GM19099 (cell line): Measurements from ENCODE around the gene TAF4B.

ENCODE experiments used
- POLR2A ChIP-seq: IDR thresholded peaks from 3 replicates; pipeline ENCODE4 v1.6.1; 2011; ENCODE audit warnings: low read depth; ENCODE audit not compliant: insufficient read length; ENCODE audit errors: extremely low read depth

The TAF4B gene, protein sequence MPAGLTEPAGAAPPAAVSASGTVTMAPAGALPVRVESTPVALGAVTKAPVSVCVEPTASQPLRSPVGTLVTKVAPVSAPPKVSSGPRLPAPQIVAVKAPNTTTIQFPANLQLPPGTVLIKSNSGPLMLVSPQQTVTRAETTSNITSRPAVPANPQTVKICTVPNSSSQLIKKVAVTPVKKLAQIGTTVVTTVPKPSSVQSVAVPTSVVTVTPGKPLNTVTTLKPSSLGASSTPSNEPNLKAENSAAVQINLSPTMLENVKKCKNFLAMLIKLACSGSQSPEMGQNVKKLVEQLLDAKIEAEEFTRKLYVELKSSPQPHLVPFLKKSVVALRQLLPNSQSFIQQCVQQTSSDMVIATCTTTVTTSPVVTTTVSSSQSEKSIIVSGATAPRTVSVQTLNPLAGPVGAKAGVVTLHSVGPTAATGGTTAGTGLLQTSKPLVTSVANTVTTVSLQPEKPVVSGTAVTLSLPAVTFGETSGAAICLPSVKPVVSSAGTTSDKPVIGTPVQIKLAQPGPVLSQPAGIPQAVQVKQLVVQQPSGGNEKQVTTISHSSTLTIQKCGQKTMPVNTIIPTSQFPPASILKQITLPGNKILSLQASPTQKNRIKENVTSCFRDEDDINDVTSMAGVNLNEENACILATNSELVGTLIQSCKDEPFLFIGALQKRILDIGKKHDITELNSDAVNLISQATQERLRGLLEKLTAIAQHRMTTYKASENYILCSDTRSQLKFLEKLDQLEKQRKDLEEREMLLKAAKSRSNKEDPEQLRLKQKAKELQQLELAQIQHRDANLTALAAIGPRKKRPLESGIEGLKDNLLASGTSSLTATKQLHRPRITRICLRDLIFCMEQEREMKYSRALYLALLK

DNA sequence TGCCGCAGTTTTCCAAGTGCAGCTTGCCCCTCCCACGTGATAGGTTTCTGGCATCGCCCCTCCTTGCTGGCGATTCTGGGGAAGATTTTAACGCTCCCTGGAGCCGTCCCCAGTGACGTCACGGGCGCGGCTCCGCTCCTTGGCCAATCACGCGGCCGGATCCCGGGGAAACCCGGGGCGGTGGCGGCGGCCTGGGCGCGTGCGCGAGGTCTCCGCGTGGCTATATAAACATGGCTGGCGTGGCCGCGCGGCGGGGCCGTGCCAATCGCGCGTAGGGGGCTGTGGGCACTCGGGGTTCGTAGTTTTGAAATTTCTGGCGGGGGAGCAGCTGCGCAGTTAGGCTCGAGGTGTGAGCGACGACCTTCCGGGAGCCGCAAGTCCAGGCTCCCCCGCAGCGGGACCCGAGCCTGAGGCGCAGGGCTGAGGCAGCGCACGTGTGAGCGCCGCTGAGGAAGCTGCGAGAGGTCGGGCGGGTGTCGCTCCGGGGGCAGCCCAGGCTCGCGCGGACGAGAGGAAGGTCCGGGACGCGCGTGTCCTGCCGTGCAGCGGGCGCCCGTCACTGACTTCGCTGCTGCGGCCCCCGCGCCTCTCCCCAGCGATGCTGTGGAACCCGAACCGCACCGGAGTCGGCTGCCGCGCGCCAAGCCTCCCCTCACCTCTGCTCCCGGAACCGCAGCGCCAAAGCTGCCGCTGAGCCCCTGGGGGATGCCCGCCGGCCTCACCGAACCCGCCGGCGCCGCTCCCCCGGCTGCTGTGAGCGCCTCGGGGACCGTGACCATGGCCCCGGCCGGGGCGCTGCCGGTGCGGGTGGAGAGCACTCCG, at the start of gene TAF4B:
Gene TAF4B (plus strand): TSS at position 217 of the 822 bp plus-strand sequence. CDS start 489 bp downstream, at position 706.
- peak; percentile 92 for TF ChIP-seq POLR2A

DNA sequence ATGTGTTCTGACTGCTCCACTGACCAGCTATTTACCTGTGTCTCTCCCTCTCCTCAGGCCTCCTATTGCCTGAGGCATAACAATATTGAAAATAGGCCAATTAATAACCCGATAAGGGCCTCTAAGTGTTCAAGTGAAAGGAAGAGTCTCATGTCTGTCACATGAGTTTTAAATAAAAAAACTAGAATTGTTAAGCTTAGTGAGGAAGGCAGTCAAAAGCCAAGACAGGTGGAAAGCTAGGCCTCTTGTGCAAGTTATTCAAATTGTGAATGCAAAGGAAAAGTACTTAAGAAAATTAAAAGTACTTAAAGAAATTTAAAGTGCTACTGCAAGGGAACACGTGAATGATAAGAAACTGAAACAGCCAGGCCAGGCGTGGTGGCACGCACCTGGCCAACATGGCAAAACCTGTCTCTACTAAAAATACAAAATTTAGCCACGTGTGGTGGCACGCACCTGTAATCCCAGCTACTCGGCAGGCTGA, 44.9 kb upstream of the TAF4B start:
- no peak for TF ChIP-seq POLR2A

DNA sequence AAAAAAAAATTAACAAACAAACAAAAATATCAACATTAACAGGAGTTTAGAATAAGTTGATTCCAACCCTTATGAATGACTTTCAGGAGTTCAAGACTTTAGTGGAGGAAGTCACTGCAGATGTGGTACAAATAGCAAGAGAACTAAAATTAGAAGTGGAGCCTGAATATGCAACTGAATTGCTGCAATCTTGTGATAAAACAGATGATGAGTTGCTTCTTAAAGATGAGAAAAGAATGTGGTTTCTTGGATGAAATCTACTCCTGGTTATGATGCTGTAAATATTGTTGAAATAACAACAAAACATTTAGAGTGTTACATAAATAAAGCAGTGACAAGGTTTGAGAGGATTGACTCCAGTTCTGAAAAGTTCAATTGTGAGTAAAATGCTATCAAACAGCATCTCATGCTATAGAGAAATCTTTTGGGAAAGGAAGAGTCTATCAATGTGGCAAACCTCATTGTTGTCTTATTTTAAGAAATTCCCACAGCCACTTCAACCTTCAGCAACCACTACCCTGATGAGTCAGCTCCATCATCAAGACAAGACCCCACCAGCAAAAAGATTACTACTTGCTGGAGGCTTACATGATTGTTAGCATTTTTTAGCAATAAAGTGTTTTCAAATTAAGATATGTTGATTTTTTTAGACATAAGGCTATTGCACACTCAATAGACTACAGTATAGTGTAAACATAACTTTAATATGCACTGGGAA, 42.7 kb upstream of the TAF4B start:
- TF ChIP-seq POLR2A = no peak

DNA sequence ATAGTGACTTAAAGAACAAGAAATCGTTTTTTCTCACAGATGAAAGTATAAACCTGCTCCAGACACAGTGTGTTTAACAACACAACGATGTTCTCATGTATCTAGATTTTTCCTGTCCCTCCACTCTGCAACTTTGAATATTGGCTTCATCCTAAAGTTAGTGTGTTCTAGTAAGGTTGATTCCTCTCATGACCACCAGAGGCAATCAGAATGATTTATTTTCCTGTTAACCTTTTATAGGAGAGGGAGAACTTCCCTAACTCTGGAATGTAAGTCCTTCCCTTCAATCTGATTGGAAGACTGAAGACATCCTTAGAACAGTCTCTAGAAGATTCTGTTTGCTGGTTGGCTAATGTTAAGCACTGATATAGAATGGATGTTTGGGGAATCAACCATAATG, 41.0 kb upstream of the TAF4B start:
- TF ChIP-seq POLR2A = no peak

DNA sequence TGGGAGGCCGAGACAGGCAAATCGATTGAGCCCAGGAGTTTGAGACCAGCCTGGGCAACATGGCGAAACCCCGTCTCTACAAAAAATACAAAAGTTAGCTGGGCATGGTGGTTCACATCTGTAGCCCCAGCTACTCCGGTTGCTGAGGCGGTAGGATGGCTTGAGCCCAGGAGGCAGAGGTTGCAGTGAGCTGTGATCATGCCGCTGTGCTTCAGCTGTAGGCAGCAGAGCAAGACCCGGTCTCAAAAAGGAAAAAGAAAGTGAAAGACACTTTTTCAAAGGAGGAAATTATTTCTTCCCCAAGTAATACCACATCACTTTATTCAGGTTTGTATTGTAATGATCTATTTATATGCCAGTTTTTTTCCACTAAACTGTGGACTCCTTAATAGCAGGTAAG, 35.7 kb upstream of the TAF4B start:
- no peak for TF ChIP-seq POLR2A

DNA sequence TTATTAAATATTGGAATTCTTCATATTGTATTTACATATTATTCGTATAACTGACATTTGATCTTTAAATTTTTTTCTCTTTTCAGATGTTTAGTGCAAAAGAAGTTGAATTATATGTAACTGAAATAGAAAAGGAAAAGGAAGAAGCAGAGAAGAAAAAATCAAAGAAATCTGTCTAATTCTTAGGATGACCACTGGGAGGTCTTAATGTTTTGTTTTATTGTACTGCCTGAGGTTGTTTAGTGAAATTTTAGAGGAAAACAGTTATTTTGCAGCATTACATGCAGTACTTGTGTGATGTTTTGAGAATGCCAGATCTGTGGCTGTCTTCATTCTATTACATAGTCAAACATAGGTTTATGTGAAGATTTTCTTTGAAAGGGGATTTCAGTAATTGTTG, 34.0 kb upstream of the TAF4B start:
- no peak for TF ChIP-seq POLR2A

DNA sequence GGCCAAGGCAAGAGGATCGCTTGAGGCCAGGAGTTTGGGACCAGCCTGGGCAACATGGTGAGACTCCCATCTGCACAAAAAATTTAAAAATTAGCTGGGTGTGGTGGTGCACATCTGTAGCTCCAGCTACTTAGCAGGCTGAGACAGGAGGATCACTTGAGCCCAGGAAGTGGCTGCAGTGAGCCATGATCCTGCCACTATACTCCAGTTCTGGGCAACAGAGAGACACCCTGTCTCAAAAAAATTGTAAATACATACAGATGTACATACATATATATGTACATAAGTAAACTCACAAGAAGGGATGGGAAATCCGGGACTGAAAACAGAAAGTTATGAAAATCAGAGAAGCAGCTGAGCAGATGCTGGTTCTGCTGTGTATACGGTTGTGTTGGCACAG, 29.6 kb upstream of the TAF4B start:
- TF ChIP-seq POLR2A = no peak

DNA sequence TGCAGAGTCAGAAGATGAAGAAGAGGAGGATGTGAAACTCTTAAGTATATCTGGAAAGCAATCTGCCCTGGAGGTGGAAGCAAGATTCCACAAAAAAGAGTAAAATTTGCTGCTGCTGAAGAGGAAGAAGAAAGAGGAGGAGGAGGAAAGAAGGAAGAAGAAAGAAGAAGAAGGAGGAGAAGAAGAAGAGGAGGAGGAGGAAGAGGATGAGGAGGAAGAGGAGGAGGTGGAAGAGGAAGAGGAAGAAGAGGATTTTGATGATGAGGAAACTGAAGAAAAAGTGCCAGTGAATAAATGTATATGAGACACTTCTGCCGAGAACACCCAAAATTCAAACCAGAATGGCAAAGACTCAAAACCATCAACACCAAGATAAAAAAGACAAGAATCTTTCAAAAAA, 20.9 kb upstream of the TAF4B start:
- no peak for TF ChIP-seq POLR2A

DNA sequence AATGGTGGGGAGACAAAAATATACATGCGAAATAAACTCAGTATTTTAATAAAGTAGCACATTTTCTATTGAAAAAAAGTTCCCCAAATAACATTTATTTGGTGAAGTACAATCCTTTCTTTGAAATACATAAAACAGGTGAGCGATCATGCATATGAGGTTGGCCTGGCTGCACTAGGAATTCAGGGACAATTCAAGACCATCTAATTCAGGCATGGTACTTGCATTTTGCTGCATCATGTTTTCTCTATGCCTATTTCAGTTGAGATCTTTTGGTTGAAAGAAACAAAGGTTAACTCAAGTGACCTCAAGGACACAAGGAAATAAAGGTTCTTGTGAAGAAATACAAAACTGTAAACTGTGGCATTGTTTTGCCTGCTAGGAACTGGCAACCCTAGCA, 19.8 kb upstream of the TAF4B start:
- no peak for TF ChIP-seq POLR2A

DNA sequence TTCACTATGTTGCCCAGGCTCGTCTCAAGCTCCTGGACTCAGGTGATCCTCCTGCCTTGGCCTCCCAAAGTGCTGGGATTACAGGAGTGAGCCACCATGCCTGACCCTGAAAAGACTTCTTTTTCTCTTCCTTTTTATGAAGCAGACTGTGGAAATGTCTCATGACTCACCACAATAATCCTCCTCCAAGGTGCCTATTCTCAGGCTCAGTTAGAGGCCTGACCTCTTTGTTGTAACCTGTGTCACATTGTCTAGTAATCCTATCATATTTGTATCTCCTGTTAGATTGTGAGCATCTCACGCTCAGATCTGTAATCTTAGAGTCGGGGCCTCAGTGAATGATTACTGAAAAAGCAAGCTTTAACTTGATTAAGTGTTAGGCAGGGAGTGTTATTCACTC, 18.3 kb upstream of the TAF4B start:
- no peak for TF ChIP-seq POLR2A

DNA sequence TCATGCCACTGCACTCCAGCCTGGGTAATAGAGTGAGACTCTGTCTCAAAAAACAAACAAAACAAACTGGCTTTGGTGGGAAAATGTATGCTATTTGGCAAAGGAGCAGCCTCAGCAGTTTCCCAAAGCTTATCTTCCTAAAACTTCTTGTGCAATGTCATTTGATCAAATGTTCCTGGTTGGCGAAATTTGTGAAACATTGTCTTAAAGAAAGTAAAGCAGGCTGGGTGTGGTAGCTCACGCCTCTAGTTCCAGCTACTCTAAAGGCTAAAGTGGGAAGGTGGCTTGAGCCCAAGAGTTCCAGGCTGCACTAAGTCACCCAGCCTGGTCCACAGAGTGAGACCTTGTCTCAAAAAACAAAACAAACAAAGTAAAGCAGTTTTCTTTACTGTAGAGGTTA, 17.3 kb upstream of the TAF4B start:
- TF ChIP-seq POLR2A = no peak

DNA sequence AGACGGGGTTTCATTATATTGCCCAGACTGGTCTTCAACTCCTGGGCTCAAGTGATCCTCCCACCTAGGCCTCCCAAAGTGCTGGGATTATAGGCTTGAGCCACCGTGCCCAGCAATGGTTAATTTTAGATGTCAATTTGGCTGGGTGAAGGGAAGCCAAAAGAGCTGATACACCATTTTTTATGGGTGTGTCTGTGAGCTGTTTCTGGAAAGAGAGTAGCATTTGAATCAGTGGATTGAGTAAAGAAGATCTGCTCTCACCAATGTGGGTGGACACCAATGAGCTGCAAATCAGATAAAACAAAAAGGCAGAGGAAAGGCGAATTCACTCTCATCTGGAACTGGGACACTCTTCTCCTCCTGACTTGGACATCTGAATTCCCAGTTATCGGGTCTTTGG, 16.1 kb upstream of the TAF4B start:
- TF ChIP-seq POLR2A = no peak

DNA sequence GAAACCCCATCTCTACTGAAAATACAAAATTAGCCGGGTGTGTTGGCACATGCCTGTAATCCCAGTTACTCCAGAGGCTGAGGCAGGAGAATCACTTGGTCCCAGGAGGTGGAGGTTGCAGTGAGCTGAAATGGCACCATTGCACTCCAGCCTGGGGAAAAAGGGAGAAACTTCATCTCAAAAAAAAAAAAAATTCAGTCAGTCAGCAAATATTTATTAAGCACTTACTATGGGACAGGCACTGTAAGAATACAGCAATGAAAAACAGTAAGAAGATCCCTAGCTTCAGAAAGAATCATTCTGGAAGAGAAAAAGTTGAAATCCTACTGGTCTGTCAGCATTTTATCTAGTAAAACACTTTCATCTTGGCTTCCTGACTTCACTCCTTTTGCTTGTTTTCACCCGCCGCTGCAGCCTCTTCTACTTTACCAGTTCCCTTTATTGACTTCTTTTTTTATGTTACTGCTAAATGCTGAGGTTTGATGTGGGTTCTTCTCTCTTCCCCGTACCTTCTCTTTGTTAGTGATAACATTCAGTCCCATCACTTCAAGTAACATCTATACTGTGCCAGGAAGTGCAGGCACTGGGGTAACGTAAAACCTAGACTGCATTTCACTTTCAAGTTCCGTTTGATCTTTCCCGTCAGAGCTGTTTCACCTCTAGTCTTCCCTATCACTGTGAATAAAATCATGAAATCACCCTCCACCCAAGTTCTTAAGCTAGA, 10.8 kb upstream of the TAF4B start:
- peak; percentile 49 for TF ChIP-seq POLR2A
